Measurements from ENCODE around the gene MALSU1.
"Not testable (repeated sequence)": the region's sequence is repeated elsewhere in the genome, so short reads cannot be mapped to it uniquely, and the experiment has no call there.

- not testable (repeated sequence) for TF ChIP-seq CTCF (IDR thresholded peaks at IDR 0.05; ENCODE audit: low read depth, low read length); EZH2phosphoT487 (IDR thresholded peaks at IDR 0.05; ENCODE audit: low read depth)
These were observed 13.0 kb downstream of the MALSU1 start for GRCh38 chr7:23312141-23312540.

All from OCI-LY3 (cell line).